Sigmoid colon (tissue), 7 donors: ENCODE data around the gene PHF21A. TPM values are rescaled to one million over a fixed set of nuclear protein-coding genes. Genes with fewer than 3 reads are reported as not detected.
A peak's percentile ranks its signal among the peaks of the same experiment; 100 is the strongest.
"Not testable (repeated sequence)": the region's sequence is repeated elsewhere in the genome, so short reads cannot be mapped to it uniquely, and the experiment has no call there.

ENCODE experiments used
- DNase-seq: peaks from one replicate; pipeline ENCODE4 v3.0.0-alpha.2; 2019
- H3K27ac ChIP-seq, 4 donors: fragments of 200-600 bp; sonication (generic); one replicate each; pipeline ENCODE4 v1.5.1; 2016 to 2019; ENCODE audit warnings: mild to moderate bottlenecking in 1 of 4
- H3K27me3 ChIP-seq, 3 donors: fragments of 200-600 bp; sonication (generic); one replicate each; pipeline ENCODE4 v1.5.1; 2019; ENCODE audit warnings: mild to moderate bottlenecking in 1 of 3
- H3K36me3 ChIP-seq, 4 donors: fragments of 200-600 bp; sonication (generic); one replicate each; pipeline ENCODE4 v1.5.1; 2016 to 2019
- H3K4me1 ChIP-seq, 4 donors: fragments of 200-600 bp; sonication (generic); one replicate each; pipeline ENCODE4 v1.5.1; 2017 to 2019
- H3K4me3 ChIP-seq, 4 donors: fragments of 200-600 bp; sonication (generic); one replicate each; pipeline ENCODE4 v1.5.1; 2017 to 2019; ENCODE audit warnings: mild to moderate bottlenecking in 2 of 4, moderate library complexity in 1 of 4
- H3K9me3 ChIP-seq, 4 donors: fragments of 200-600 bp in 3 of 4; sonication (generic) in 3 of 4; one replicate each; pipeline versions ENCODE4 v1.5.1 to v1.6.1; 2013 to 2019
- EP300 ChIP-seq, 4 donors: sonication (generic); formaldehyde crosslinking; IDR thresholded peaks; one replicate each; pipeline ENCODE4 v1.6.1; 2017; ENCODE audit warnings: antibody characterized with exemption in 4 of 4
- POLR2A ChIP-seq, 2 donors: fragments of 450-650 bp; IDR thresholded peaks; one replicate each; pipeline ENCODE4 v1.6.1; 2016; ENCODE audit warnings: antibody characterized with exemption in 2 of 2, mild to moderate bottlenecking in 2 of 2, moderate library complexity in 2 of 2
- POLR2AphosphoS5 ChIP-seq, 4 donors: sonication (generic); formaldehyde crosslinking; IDR thresholded peaks; one replicate each; pipeline ENCODE4 v1.6.1; 2017; ENCODE audit warnings: antibody characterized with exemption in 4 of 4
- WGBS, 2 donors: extraction: QIAGEN DNeasy Blood & Tissue Kit; methylation state at CpG; one replicate each; pipeline ENCODE4 v1.1.7; 2013; 5-methylcytosine and 5-hydroxymethylcytosine counted together
- intact Hi-C: fragments of 100-400 bp; cut with DNase I; formaldehyde crosslinking; loops from one replicate; pipeline ENCODE4 v1.15.1; 2023
- polyA plus RNA-seq, 3 donors: library from polyadenylated mRNA; stranded (reverse); fragments of 200-250 nt; gene quantifications; one replicate each; pipeline ENCODE4 v1.2.3, GENCODE V29; 2013
- total RNA-seq, 4 donors: library from RNA; depleted of rRNA; stranded (reverse); fragments of >200 nt; gene quantifications; one replicate each; pipeline ENCODE4 v1.1.0, GENCODE V29; 2016
- TF ChIP-seq, protein P1 (sequence below), 4 experiments: fragments of 450-650 bp in 3 of 4; fragments of 200-600 bp in 1 of 4; IDR thresholded peaks; one replicate each; pipeline ENCODE4 v1.5.1; 2016 to 2019; ENCODE audit warnings: antibody characterized with exemption in 4 of 4, mild to moderate bottlenecking in 3 of 4, moderate library complexity in 2 of 4
- donor health status: healthy with polysubstance abuse.
- donor health status: Bipolar disorder and iron deficiency.
- donor health status: healthy.

Gene PHF21A
- total and polyA plus RNA-seq, 7 donors: 5.3 to 58.6 (median 30.3) TPM

DNA sequence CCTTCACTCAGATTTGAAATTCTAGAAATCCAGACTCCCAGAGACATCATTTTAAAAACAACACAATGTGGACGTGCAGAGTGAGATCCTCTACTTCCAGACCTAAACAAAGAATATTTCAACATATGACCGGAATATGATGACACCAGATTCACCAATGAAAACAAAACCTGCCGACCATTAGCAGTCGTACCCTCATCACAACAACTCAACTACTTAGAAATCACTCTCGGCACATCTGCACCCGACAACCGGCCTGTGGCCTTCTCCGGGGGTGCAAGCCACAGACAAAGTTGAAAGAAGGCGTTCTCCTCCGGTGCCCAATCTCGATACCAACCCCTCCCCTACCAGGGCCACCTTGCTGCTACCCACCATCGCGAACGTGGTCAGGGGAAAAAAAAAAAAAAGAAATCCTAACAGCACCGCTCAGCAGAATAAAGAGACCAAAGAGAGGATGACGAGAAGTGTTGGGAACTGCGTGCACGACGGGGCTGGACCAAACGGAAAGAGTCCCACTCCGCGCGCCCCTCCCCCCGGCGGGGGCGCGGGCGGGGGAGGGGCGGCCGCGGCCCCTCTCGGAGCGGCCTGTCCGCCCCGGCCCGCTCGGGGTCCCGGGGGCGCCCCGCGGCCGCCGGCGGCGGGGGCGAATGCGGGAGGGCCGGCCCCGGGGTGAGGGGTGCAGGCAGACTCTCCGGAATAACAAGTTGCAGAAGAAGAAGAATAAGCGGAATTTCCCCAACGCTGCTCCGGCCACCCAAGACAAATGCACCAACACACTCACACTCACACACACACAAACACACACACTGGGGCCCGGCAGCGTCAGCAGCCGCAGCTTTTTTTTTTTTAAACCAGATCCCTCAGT lies 1.7 kb downstream of the PHF21A start:
- intact Hi-C loops: loop anchor here (5.0 to 10.0 kb wide), 6 partner anchors 45 to 495 kb away; partner anchors contain the start of genes ATG13, CRY2, HARBI1 and SLC35C1

DNA sequence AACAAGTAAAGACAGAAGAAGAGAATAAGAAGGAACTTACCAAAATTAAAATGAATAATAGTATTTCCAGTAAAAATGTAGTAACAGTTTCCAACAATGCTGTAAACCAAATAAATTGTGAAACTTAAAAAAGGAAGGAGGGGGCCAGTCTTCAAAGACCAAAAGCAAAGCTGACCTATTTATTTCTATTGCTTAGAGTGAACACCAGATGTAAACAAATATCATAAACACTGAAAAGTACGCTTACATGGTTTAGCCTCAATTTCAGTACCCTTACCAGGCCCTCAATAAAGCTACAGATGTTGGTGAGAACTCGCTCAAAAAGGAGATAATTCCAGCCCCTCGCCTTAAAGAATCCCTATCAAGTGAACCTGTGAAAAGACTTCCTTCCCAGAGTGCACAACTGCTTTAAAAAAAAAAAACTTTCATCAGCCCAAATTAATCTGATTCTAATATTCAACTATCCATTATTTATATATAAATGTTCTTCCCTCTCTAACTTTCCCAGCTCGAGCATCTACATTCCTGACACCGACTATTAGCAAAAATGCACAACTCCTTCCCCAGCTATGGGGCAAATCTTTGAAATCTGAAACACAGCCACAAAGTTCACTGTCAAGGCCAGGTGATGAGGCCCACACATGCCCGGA lies 2.4 kb downstream of the PHF21A start:
- no peaks in the 10 kb centered on the region for H3K36me3 ChIP-seq
- no peak for TF ChIP-seq POLR2A (IDR thresholded peaks at IDR 0.05)
- TF ChIP-seq, protein P1, sequence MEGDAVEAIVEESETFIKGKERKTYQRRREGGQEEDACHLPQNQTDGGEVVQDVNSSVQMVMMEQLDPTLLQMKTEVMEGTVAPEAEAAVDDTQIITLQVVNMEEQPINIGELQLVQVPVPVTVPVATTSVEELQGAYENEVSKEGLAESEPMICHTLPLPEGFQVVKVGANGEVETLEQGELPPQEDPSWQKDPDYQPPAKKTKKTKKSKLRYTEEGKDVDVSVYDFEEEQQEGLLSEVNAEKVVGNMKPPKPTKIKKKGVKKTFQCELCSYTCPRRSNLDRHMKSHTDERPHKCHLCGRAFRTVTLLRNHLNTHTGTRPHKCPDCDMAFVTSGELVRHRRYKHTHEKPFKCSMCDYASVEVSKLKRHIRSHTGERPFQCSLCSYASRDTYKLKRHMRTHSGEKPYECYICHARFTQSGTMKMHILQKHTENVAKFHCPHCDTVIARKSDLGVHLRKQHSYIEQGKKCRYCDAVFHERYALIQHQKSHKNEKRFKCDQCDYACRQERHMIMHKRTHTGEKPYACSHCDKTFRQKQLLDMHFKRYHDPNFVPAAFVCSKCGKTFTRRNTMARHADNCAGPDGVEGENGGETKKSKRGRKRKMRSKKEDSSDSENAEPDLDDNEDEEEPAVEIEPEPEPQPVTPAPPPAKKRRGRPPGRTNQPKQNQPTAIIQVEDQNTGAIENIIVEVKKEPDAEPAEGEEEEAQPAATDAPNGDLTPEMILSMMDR (IDR thresholded peaks at IDR 0.05): no peak
- intact Hi-C loops: no loop called here
- H3K4me3 ChIP-seq: peak overlapping the region; percentile 66 to 93 (median 87)
- H3K4me1 ChIP-seq: peaks cover 0 to 60% (median 51%) of the 10 kb centered on the region in 4 donors
- H3K27ac ChIP-seq: peak overlapping the region; percentile 93 to 97 (median 94)
- 37 to 61% methylated on average over 6 of the region's 6 CpGs for WGBS, 2 donors
- DNase-seq: no peak
- no peaks in the 10 kb centered on the region for H3K9me3 ChIP-seq
- H3K27me3 ChIP-seq: no peaks in the 10 kb centered on the region

More for the DNA sequence above, 1.7 kb downstream of the PHF21A start:
- Histone ChIP-seq H3K4me1 (peaks cover 0 to 56% (median 46%) of the 10 kb centered on the region in 4 donors), H3K4me3 (peak overlapping the region; percentile 66 to 93 (median 87)), H3K9me3 (no peaks in the 10 kb centered on the region), H3K36me3 (no peaks in the 10 kb centered on the region), H3K27ac (peak overlapping the region; percentile 93 to 97 (median 94)), H3K27me3 (no peaks in the 10 kb centered on the region)
- DNase-seq: peak; percentile 73
- TF ChIP-seq, protein P1 (IDR thresholded peaks at IDR 0.05): no peak
- TF ChIP-seq POLR2AphosphoS5 (IDR thresholded peaks at IDR 0.05): peak in 2 of 4 donors; percentile 52 to 59
- WGBS, 2 donors: 1% methylated on average over 56 of the region's 56 CpGs

DNA sequence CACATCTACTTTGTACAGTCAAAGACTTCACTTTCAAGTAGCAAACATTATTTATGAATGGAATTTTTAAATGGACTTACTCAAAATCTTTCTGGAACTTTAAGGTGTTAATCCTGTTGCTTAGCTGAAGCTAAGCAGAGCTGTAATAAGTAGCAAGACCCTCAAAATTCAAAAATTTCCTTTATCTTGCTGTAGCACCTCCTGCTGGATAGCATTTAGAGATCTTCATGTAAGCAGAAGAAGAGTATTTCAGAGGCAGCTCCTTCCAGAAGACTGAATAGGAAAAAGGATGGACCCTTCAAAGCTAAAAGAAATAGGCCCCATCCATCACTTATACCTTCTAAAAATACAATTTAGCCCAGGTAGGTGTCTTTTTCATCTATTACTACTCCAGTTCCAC lies 3.4 kb downstream of the PHF21A start:
- DNase-seq: no peak
- intact Hi-C loops: no loop called here
- H3K36me3 ChIP-seq: no peaks in the 10 kb centered on the region
- peak overlapping the region in 3 of 4 donors; percentile 94 to 97 (median 95) for H3K27ac ChIP-seq
- TF ChIP-seq, protein P1 (IDR thresholded peaks at IDR 0.05): no peak
- TF ChIP-seq POLR2AphosphoS5 (IDR thresholded peaks at IDR 0.05): no peak
- H3K27me3 ChIP-seq: no peaks in the 10 kb centered on the region
- H3K4me1 ChIP-seq: peaks cover 0 to 64% (median 51%) of the 10 kb centered on the region in 4 donors
- H3K9me3 ChIP-seq: no peaks in the 10 kb centered on the region
- H3K4me3 ChIP-seq: no peak overlapping the region

DNA sequence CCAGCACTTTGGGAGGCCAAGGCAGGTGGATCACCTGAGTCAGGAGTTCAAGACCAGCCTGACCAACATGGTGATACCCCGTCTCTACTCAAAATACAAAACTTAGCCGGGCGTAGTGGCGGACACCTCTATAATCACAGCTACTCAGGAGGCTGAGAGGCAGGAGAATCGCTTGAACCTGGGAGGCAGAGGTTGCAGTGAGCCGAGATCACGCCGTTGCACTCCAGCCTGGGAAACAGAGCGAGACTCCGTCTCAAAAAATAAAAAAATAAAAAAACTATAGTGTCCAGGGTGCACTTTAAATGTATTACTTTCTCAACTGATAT lies 4.6 kb downstream of the PHF21A start:
- H3K27ac ChIP-seq: peak overlapping the region in 2 of 4 donors; percentile 37 to 94
- 89 to 91% methylated on average over 10 of the region's 10 CpGs for WGBS, 2 donors
- H3K36me3 ChIP-seq, H3K9me3 ChIP-seq, intact Hi-C loops, DNase-seq, H3K27me3 ChIP-seq, H3K4me3 ChIP-seq: not testable (repeated sequence)
- peaks cover 0 to 63% (median 48%) of the 10 kb centered on the region in 4 donors for H3K4me1 ChIP-seq

DNA sequence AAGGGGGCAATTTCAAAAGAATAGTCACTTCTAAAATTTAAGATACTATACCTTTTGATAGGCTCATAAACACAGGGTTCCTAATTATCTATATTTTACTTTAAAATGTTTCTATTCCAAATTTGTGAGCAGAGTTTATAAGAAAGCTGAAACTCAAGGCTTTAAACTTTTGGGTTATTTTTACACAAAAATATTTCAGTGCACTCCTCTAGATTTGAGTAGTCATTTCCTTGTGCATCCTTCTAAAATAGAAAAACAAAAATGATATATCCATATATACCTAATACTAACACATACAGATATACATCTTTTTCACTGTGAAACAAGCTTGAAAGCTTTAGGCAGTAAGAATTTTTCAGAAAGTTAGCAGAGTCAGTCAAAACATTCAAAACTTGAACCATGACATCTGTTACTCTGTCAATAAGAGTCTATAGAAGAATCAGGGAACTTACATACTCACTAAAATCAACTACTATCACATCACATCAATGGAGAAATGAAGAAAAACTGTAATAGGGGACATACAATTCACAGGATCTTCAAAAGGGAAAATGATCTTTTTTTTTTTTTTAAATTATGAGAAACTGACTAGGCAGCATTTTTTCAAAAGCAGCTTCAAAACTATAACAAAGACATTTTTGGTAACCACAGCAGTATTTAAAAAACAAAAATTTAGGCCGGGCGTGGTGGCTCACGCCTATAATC lies 5.1 kb downstream of the PHF21A start:
- Histone ChIP-seq H3K36me3 (no peaks in the 10 kb centered on the region), H3K4me3 (no peak overlapping the region), H3K9me3 (no peaks in the 10 kb centered on the region), H3K4me1 (peaks cover 0 to 63% (median 48%) of the 10 kb centered on the region in 4 donors), H3K27me3 (no peaks in the 10 kb centered on the region), H3K27ac (peak overlapping the region in 3 of 4 donors; percentile 2 to 94 (median 37))
- intact Hi-C loops: no loop called here
- no peak for DNase-seq
- no peak for TF ChIP-seq EP300 (IDR thresholded peaks at IDR 0.05)
- 66 to 77% methylated on average over 3 of the region's 3 CpGs for WGBS, 2 donors
